ENCODE results near the gene SCMH1.

SCMH1 gene

DNA sequence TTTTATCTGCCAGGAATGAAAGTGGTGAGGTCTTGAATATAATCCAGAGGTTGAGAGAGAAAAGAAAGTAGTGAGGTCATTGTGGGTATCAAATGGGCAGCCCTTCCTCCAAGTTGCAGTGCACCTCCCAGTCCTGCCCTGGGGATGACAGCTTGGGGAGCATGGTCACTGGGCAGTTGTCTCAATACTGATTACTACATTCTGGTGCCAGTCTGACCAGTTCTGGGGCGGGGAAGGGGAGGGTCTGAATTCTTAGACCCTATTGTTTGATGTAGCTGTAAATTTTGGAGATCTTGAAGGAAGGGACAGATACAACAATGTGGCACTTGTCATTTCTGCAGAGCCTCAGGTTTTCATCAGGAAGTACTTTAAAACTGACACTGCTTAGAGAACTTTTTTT lies 231.8 kb downstream of the SCMH1 start:
- TF ChIP-seq, protein P1, sequence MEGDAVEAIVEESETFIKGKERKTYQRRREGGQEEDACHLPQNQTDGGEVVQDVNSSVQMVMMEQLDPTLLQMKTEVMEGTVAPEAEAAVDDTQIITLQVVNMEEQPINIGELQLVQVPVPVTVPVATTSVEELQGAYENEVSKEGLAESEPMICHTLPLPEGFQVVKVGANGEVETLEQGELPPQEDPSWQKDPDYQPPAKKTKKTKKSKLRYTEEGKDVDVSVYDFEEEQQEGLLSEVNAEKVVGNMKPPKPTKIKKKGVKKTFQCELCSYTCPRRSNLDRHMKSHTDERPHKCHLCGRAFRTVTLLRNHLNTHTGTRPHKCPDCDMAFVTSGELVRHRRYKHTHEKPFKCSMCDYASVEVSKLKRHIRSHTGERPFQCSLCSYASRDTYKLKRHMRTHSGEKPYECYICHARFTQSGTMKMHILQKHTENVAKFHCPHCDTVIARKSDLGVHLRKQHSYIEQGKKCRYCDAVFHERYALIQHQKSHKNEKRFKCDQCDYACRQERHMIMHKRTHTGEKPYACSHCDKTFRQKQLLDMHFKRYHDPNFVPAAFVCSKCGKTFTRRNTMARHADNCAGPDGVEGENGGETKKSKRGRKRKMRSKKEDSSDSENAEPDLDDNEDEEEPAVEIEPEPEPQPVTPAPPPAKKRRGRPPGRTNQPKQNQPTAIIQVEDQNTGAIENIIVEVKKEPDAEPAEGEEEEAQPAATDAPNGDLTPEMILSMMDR (conservative IDR thresholded peaks at IDR 0.05; ENCODE audit: control insufficient read depth, insufficient read depth, low read depth, low read length) = no peak
- DNase-seq (ENCODE audit: low read depth) = no peak
- H3K4me3 ChIP-seq (ENCODE audit: control insufficient read depth, low read depth, low read length) = no peak overlapping the region

DNA sequence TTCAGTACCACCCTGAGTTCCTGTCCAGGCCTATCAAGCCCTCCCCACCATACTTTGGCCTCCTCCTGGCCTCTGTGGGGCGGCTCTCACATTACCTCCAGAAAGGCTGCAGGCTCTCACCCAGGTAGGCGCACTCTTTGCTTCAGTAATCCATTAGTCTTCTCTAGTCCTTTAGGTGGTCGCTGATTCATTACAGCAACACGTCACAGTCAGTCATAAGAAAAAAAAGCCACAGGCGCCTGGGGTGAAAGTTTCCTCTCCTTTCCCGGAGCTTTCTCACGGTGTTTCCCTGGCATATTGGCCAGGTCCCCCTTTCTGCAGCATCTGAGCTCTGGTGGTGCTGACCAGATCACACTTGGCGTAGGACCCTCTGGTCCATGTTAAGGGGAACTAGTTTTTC lies 232.6 kb downstream of the SCMH1 start:
- no peak for DNase-seq (ENCODE audit: low read depth)

DNA sequence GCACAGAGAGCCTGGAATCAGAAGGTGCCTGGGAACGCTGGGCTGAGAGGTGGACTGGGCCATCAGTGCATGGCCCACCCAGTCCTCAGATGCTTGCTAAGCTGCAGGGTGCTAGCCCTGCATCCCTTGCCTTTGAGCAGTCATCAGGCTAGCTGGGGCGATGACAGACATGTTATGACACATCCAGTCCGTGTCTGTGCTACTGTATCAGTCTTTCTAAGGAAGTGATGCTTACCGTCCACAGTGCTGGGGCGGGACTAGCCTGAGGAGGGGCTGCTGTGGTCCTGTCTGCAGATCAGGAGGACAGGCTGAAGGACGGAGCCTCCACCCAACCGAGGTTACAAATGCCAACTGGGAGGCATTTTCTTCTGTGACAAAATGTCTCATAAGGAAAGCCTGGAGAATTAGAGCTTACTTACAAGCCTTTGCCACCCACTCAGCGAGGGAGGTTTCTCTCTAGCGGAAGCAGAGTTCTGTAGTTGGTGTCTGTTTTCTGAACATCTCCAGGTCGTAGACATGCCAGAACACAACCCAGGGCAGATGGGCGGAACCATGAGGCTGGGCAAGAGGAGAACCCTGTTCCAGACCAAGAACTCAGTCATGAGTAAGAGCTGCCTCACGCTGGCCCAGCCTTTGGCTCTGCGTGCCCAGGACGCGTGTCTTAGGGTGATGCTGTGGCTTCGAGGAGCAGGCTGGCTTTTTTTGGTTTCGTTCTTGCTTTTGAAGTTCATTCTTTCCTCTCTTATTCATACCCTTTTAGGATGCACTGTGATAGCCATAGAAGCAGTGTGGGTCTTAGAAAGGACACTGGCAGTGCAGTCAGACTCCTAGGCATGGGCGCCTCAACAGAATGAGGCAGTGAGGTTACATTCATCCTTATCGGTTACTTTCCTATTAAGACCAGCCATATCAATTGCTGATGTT lies 234.9 kb downstream of the SCMH1 start:
- TF ChIP-seq, protein P1 (conservative IDR thresholded peaks at IDR 0.05; ENCODE audit: control insufficient read depth, insufficient read depth, low read depth, low read length) = no peak
- peak; percentile 38 for DNase-seq (ENCODE audit: low read depth)
- H3K4me3 ChIP-seq (ENCODE audit: control insufficient read depth, low read depth, low read length) = no peak overlapping the region

More for the DNA sequence above, 232.6 kb downstream of the SCMH1 start:
- TF ChIP-seq, protein P1 (conservative IDR thresholded peaks at IDR 0.05; ENCODE audit: control insufficient read depth, insufficient read depth, low read depth, low read length) = no peak
- no peak overlapping the region for H3K4me3 ChIP-seq (ENCODE audit: control insufficient read depth, low read depth, low read length)

DNA sequence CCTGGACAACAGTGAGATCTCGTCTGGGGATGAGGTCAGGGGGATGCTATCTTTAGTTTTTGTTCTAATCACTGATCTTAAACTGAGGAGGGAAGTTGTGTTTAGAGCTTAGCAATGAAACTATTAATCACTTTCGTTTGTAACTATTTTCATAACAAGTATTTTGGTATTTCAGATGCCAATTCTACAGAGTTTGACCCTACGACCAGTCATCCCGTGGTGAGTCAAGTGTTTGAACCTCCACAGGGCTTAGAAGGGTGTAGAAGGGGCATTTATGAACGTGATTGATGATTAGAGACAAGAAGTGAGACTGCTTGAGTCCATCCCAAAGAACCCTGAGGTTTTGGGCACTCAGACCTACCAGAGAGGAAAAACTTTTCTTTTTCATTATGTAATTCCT lies 236.2 kb downstream of the SCMH1 start:
- TF ChIP-seq, protein P1 (conservative IDR thresholded peaks at IDR 0.05; ENCODE audit: control insufficient read depth, insufficient read depth, low read depth, low read length) = no peak
- no peak overlapping the region for H3K4me3 ChIP-seq (ENCODE audit: control insufficient read depth, low read depth, low read length)
- no peak for DNase-seq (ENCODE audit: low read depth)

DNA sequence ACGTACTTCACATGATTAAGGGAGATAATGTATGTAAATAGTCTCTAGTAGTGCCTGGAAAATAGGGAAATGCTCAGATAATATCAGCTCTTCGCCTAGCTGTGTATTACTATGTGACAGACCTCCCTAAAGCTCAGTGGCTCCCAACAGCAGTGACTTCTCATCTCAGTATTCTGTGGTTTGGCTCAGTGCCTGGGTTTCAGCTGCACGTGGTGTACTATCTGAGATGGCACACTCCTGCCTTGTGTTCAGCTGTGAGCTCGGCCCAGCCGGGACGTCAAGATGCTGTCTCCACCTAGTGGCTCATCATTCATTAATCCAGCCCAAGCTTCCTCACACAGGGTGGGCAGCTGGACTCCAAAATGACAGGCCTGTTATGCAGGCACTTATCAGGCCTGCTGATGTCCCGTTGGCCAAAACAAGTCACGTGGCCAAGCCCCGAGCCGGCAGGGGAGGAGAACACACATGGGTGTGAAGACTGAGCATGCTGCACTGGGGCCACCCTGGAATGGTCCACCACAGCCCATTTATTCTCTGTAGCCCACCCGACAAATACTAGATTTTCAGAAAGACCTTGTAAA lies 238.4 kb downstream of the SCMH1 start:
- TF ChIP-seq, protein P1 (conservative IDR thresholded peaks at IDR 0.05; ENCODE audit: control insufficient read depth, insufficient read depth, low read depth, low read length) = peak; percentile 45
- peak; percentile 99 for DNase-seq (ENCODE audit: low read depth)
- no peak overlapping the region for H3K4me3 ChIP-seq (ENCODE audit: control insufficient read depth, low read depth, low read length)

DNA sequence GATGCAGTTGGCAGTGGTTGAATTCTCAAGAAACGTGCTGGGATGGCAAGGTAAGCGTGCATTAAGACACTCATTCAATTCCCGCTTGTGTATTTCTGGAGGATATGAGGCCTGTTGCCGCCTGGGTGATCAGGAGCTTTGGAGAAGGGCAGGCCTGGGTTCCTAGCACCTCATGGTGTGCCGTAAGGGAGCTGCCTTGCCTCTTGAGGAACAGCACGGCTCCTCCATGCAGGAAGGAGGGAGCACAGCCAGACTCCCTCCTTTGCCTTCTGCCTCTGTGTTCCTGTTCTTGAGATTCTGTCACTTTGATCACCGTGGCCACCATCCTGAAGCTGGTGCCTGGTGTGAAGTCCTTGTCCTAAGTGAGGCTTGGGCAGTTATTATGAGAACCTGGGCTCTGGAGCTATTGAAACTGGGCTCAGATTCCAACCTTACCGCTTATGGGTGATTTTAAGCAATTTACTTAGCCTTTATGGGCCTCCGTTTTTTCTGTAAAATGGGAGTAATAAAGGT lies 238.9 kb downstream of the SCMH1 start:
- TF ChIP-seq, protein P1 (conservative IDR thresholded peaks at IDR 0.05; ENCODE audit: control insufficient read depth, insufficient read depth, low read depth, low read length) = no peak
- no peak for DNase-seq (ENCODE audit: low read depth)
- no peak overlapping the region for H3K4me3 ChIP-seq (ENCODE audit: control insufficient read depth, low read depth, low read length)

Data from fibroblast of mammary gland (primary cell).